IPS-NIHi7 (cell line): ENCODE results near the gene RBM10.

Source experiments
- DNase-seq: peaks from one replicate; pipeline ENCODE4 v3.0.0; 2012; ENCODE audit warnings: mixed read lengths; ENCODE audit errors: extremely low spot score

The RBM10 gene

DNA sequence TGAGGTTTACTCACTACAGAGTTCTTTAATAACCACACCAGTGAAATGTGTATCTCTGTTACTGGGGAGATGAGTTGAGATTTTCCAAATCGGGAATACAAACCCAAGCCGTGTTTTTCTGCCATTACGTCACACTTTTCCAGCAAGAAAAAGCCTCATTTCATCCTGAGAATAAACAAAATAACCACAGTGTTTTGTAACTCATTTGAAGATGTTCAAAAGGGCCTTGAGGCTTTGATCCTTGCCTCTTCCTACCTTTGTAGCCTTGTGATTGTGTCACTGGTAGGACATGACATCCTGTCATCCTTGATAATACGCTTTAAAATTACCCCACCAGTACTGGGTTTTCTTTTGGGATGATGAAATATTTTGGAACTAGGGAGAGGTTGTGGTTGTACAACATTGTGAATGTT lies 90.7 kb downstream of the RBM10 start:
- DNase-seq, result no peak
